HUDEP-2 (cell line): ENCODE data around the gene ABLIM2.

ENCODE experiments used
- DNase-seq, 76 experiments: peaks; one replicate each; lab custom pipeline; 2025; ENCODE audit not compliant: unreplicated experiment in 76 of 76; lab: John Stamatoyannopoulos, UW

The ABLIM2 gene

DNA sequence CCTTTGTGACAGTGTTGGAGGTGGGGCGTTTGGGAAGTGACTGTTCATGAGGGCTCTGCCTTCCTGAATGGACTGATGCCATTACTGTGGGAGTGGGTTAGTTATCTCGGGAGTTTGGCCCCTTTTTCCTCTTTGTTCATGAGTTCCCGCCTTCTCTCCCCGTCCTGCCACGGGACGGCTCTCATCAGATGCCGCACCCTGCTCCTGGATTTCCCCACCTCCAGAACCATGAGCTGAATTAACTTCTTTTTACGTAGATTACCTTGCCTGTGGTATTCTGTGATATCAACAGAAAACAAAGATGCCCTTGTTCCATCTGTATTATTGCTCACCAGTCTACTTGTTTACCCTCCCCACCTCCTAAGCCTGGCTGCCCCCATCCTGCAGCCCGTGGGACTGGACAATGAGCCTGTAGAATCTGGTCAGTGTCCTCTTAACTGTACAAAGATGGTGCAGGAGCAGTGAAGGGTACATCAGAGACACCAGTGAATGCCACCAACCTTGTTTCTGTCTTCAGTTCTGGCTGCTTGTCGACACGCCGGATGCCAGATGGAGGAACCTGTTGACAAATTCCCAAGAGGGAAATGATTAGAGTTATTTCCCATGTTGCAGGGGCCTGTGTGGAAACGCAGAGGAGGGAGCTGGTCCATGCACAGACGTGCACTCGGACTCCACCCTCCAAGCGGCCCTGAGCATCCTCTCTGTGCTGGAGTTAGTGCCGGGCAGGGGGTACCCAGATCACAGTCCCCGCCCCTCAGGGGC is 104.7 kb downstream of the ABLIM2 start:
- no peak for DNase-seq

DNA sequence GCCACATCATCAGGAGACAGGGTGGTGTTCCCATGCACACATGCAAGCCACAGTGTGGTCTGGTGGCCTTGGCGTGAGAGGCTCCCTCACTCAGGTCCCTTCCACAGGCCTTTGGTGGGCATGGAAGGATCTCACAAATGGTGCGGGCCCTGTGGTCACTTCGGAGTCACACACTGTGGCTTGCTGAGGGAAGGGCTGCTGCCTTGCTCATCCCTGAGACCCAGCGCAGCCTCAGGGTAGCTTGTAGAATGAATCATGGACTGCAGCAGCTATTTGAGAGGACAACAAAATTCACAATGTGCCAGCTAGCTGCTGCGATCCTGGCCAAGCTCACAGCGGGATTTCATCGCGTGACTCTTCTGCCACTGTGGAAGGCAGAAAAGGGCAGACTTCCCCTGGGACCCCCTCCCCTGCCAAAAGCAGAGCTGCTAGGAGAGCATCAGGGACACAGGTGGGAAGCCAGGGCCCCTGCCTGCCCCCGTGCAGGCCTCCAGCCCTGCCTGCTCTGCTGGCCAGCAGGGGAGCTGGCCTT is 106.4 kb downstream of the ABLIM2 start:
- no peak for DNase-seq

DNA sequence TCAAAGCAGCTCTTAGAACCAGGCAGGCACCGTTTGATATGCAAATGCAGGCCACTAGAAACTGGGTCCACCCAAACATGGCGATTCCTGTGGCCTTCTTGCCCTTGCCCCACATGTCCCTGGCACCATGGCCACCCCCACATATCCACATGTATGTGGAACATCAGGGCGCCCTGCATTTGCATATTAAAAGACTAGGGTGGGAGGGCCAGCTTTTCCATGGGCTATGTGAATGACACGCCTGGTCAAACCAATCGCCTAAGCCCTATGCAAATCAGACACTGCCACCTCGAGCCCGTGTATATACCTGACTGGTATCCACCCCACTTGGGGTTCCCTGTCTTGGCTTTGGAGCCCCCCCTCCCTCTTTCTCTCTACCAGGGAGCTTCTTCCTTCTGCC is 107.0 kb downstream of the ABLIM2 start:
- DNase-seq = no peak

DNA sequence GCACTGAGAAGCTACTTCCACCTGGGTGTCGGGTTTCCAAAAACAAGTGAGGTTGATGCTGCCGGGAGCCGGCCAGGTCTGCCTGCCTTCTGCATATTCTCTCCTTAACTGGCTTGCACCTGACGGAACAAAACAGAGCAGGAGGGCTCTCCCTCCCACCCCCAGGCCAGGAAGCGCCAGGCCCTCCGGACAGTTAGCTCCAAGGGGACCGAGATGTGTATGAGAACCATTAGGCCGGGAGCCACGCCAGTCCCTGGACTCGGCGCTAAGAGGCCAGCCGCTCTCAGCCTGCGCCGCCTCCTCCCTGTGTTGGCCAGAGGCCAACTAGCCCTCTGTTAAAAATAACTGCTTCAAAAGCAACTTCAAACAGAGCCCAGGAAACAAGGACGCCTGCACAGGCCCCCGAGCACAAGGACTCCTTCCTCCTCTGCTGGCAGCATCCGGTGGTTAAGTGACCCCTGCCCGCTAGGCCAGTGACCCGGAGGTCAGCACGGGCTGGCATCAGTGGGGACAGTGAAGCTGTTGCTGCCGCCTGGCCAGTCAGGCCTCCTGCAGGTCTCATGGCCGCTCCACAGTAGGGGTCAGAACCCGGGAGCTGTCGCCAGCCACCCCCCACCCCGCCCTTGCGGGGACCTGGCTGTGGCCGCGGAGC is 107.9 kb downstream of the ABLIM2 start:
- DNase-seq = no peak

DNA sequence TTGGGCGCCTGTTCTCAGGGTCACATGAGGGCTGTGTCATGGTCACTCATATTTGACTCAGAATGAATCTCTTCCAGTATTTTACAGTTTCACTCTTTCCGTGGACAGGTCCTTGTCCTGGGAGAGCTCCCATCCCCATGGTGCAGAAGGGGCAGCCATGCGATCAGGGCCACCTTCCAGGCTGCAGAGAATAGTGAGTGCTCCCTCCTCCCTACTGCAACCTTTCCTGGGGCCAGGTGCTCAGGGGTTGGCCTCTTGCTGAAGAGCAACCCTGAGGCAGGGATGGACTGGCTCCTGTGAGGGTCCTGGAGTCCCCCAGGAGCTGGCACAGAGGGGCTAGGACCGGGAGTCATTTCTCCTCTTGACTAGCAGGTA is 108.4 kb downstream of the ABLIM2 start:
- DNase-seq = no peak

DNA sequence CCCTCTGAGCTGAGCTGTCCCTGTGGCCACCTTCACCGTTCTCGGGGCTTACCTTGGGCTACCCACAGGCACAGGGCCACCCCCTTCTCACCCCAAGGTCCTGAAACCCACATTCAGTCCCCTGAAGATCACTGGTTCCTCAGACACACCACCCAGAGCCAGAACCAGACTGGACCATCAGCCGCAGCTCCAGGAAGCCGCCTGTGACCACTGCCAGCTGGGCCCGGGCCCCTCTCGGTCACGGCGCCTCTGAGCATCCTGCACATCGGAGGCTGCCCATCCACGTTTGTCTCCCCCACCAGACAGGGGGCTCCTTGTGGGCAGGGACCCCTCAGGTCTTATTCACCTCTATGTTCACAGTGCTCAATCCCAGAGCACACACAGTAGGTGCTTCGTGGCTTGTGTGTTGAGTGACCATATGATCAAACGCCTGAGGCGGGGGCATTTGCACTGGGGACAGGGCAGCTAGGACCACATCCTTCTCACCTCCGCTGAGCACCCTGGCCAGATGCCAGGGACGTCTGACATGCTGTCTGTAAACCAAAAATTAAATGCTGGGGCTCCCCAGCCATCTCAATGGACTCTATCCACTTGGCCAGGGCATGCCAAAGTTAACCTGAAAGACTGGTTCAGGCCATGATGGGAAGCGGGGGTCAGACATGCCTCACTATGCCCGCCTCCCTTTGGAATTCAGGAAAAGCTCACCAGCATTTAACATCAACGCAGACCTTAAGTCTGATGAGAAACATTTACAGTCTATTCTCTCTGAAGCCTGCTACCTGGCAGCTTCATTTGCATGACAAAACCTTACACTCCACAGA is 109.5 kb downstream of the ABLIM2 start:
- no peak for DNase-seq

DNA sequence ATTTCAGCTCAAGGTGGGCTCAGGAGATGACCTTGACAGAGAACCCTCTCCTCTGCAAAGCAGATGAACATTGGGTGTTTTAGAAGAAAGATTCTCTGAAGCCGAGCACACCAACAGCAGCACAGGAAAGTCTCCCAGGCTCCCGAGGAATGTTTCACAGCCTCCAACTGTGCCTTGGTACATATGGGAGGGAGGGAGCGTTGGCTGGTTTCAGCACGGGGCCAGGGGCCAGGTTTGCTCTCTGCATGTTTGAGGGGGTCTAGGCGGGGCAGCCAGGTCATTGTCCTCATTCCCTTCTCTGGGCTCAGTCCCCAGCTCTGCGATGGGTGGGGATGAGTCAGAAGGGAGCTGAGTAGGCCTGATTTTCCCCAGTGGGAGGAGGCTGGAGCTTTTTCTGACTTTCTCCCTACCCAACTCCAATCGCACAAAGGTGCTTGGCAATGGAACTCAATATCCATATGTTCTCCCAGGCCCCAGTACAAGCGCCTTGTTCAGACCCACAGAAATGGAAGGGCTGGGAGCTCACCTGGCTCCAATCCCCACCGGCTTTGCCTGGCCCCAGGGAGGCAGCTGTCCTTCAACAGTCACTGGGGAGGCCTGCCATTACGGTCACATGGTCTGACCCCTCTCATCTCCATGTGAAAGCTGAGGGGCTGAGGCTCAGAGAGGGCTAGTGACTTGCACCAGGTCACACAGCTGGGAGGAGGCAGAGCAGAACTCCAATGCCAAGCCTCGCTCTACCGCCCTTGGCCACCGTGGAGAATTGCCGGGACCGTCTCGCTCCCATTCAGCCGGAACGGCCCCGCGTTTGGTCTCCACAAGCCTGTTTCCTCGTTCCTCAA is 110.6 kb downstream of the ABLIM2 start:
- no peak for DNase-seq

DNA sequence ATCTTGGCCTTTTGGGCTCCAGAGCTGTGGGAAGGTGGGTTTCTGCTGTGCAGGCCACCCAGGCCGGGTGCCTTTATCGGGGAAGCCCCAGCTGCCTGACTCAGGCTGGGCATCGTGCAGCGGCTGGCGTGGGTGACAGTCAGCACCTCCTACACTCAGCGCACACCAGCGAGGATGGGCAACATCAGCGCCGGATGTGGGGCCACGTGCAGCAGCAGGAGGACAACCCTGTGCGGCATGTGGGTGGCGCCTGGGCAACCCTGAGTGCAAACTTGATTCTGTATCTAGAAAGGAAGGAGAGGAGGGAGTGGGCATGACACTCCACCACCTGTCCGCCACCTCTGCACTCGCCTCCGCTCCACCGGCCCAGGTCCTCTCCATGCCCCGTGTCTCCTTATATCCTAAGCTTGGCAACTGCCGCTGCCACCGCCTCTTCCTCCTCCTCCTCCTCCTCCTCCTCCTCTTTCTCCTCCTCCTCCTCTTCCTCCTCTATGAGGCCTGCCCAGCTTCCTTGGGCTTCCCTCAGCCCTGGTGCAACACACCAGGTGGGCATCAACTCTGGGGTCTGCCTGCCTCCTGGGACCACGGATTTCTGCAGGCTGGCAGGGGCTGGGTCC is 111.6 kb downstream of the ABLIM2 start:
- DNase-seq = no peak

DNA sequence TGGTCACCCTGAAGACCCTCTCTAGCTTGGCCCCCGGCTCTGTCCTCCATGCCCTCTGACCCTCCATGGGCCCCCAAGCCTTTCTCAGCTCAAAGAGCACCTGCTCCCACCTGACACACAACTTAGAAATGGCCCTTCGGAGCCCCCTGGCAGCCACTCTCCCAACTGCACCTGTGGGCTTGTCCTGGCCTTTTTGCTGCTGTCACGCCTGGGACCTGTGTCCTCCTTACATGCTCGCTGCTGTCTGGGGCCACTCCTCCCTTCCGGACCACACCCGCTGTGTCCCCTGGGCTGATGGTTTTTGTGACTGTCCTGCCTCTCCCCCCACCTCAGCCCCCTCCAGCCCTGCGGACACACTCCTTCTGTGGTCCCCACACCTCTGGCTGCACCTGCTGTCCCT is 112.7 kb downstream of the ABLIM2 start:
- DNase-seq = no peak

DNA sequence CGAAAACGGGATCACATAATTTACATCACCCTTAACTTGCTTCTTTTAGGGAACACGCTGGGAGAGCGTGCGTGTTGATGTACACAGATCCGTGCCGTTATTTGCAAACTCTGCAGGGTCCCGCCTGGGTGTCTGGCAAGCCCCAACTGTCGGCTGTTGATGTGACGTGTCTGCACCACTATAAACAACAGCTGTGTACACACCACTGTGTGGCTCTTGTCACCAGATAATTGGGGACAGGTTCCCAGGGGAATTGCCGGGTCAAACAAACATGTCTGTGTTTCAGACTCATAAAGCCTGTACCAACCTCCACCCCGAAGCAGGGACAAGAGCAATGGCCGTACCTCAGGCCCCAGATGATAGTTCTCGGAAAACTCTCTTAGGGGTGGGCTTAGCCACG is 113.9 kb downstream of the ABLIM2 start:
- no peak for DNase-seq

DNA sequence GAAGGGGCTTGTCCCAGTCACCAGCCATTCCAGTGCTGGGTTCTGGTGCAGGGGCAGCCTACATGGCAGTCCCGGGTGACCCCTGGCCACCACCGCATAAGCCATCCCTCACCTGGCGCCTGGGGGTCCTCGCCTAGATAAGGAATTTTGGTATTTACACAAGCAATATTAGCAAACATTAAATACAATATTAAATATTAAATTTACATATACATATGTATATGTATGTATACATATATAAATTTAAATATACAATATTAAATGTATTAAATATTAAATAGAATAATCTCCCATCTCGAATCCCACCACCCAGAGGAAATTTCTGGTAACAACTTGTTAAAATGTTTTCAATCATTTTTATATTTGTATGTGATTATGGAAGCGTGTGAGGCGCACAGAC is 114.4 kb downstream of the ABLIM2 start:
- no peak for DNase-seq

DNA sequence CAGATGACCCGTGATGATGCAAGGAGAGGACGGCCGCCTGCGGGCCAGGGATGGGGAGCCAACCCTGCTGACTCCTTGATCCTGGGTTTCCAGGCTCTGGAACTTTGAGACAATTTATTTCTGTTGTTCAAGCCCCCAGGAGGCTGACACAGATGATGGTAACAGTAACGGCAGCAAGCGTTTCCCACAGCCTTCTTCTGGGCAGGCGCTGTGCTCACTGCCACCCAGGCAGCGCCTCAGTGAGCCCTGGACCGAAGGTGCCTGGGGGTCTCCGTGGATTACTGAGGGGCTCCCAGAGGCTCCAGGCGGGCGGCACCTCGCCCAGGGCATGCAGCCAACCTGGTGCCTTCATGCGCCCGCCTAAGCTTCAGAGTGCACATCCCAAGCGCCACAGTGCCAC is 115.0 kb downstream of the ABLIM2 start:
- no peak for DNase-seq

DNA sequence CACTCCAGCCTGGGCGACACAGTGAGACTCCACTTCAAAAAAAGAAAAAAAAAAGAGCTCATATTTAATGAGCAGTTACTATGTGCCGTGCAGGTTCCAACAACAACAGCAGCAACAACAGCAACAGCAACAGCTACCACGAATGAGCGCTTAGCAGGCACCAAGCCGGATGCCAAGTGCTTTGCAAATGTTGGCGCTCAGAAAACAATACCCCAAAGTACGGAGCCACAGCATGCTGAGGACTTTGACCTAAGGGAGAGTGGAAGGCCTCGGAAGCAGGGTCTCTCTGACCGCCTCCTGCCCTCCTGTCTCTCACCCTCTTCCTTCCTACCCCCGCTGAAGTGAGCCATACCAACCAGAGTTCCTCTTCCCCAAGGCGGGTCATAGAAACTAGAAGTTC is 116.7 kb downstream of the ABLIM2 start:
- DNase-seq = no peak

DNA sequence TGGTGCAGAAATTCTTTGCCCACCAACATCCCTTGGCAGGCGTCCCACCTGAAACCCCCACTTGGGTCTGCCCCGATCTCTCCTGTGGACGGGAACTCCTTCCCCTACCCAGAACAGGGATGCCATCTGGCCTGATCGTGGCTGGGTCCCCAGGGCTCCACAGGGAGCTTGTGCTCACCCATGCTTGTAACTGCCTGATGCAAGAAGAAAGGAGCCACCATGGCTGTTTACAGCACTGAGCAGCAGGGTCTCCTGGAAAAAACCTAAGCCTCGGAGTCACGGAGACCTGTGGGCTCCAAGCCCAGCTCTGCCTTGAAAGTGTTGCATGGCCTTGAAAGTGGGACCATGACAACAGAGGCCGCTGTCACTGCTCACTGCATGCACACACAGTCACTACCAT is 117.4 kb downstream of the ABLIM2 start:
- no peak for DNase-seq

DNA sequence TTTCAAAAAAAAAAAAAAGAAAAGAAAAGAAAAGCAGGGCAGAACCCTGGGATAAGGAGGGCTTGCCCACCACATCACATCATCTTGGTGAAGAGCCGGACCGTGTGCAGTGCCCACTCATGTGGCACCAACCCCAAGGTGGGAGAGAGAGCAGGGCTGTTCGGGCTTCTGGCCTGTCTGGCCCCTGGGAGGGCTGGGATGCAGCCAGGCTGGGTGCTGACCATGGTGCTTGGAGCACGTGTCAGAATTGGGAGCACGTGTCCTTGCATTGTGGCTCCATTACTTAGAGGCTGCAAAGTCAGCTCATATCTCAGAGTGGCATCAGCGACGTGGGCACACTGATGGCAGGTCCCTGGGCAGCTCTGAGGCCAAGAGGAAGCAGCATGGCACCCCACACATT is 118.0 kb downstream of the ABLIM2 start:
- DNase-seq = no peak

DNA sequence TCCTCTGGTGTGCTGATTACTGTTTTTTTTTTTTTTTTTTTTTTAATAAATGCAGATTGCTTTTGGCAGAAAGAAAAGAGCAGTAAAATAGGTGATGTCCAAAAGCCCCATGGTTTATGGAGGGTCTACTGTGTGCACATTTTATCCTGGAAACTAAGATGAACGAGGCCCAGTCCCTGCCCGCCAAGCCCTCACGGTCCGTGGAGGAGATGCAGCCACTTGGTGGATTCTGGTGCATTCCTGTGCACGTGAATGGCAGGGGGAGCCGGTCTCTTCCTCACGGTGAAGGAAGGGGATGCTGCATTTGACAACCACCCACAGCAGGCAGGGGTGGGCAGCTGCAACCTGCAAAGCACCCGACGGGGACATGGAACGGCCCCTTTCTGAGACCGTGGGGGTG is 118.8 kb downstream of the ABLIM2 start:
- no peak for DNase-seq

DNA sequence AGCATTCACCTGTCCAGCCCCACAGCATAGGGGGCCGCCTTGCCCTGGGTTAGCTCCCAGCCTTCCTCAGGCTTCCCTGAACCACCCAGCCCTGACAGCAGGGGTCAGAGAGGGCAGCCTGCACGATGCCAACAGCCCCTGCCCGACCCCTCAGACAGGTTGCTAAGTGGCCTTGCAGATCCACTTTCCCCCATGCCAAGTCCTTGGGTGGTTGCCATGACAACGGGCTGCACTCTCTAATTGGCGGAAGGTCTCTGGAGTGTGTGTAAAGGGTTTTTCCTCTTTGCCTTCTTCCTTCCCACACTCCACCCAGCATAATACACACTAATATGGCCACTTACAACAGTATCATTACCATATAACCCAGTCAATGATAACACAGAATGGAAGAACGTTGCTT is 119.3 kb downstream of the ABLIM2 start:
- DNase-seq = no peak

DNA sequence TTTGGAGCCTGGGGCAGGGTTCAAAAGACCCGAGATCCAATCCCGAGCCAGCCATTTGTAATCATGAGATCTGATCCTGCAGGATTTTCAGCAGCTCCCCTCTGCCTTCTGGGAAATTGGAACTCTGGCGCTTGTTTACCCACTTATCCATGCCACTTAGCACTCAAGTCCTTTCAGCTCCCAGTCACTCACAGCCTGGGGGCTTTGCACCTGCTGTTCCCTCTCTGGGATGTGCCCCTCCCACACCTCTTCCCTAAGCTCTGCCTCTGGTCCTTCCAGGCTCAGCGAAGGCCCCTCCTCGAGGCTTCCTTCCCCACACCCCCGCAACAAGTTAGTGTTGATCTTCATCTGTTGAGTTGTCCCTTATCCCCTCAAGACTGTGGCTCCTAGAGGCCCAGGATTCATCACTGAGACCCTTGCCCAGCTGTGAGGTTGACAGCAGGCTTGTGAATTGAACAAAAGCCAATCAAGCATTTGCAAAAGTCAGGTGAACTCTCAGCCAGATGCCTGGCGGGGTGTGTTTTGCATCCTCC is 119.8 kb downstream of the ABLIM2 start:
- no peak for DNase-seq

DNA sequence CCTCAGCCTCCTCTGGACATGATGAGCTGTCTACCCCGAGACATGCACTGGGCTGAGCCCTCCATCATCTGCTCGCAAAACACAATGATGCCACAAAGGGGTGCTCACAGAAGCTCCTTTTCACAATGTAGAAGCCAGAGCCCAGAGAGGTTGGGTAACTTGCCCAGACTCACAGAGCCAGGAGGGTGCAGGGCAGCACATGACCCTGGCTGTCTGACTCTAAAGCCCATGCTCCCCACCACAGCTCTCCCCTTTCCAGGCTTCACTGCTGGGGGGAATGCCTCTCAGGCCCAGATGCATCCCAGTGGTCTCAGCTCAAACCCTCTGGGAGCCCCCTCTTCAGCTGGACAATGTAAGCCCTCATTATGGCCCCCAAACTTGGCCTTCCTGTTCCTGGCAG is 120.5 kb downstream of the ABLIM2 start:
- no peak for DNase-seq

DNA sequence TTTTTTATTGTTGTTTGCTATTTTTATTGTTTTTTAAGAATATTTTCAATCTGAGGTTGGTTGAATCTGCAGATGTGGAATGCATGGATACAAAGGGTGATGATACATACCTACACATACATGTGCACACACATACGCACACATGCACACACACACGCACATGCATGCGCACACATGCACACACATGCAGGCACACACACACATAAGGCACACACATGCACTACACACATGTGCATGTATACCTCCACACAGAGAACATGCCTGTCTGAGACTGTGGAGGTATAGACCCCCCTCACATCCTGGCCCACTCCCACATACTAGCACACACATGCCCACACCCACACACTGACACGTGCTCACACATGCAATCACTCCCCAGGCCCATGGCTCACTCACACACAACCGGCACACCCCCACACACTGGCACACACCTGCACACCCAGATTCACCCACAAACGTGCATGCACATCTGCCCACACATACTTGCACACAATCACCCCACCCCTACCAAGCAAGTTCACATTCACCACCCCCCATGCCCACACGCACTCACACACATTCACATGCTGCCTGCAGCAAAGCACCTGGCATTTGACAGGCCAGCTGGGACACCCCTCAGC is 121.4 kb downstream of the ABLIM2 start:
- DNase-seq = no peak
